Measurements from ENCODE around the gene PIP5KL1.

DNA sequence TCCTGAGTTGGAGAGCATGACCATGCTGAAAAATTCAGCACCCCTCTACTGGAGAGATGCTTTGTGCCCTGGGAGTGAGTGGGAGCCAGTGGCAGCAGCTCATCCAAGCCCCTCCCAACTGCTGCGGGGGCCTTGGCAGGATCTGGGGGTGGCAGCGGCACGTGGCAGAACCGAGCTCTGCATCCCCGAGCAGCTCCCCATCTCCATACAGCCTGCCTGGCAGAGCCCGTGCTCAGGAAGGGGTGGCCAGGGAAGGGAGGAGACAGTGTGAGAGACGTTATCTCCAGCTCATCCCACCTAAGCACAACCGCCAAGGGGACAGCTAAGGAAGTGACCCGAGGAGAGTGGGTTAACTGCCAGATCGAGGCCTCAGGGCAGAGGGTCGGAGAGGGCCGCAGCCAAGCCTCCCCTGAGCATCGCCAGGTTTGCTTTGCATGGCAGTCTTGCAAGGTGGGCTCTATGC lies 24.3 kb upstream of the PIP5KL1 start:
- TF ChIP-seq POLR2A (IDR thresholded peaks at IDR 0.05; ENCODE audit: low read depth, low read length) = no peak
- TF ChIP-seq POLR2AphosphoS5 (IDR thresholded peaks at IDR 0.05; ENCODE audit: low read depth, low read length) = no peak
- no peak for TF ChIP-seq TAF1 (IDR thresholded peaks at IDR 0.05; ENCODE audit: low read depth, low read length)
- TF ChIP-seq SPI1 (IDR thresholded peaks at IDR 0.05; ENCODE audit: low read depth, low read length) = no peak
- no peak for TF ChIP-seq PAX5 (IDR thresholded peaks at IDR 0.05; ENCODE audit: insufficient read depth, low read length, severe bottlenecking)
- no peak for TF ChIP-seq POU2F2 (IDR thresholded peaks at IDR 0.05; ENCODE audit: low read depth, low read length)
